Stimulated activated naive CD8-positive, alpha-beta T cell treated with anti-CD3 and anti-CD28 coated beads, Interleukin-15, Interleukin-2, amounts not matched to agents 100 ng/mL and 50 ng/mL, for 24 hours (primary cell): ENCODE results near the gene DCDC2C.

Source experiments
- H3K27ac Mint-ChIP-seq: one replicate; pipeline ENCODE4 v1.8.0; 2021; ENCODE audit warnings: mild to moderate bottlenecking, mixed read lengths
- H3K27me3 Mint-ChIP-seq: one replicate; pipeline ENCODE4 v1.8.0; 2021; ENCODE audit warnings: mixed read lengths
- H3K36me3 Mint-ChIP-seq: one replicate; pipeline ENCODE4 v1.8.0; 2021; ENCODE audit warnings: low read depth, mixed read lengths
- H3K4me1 Mint-ChIP-seq: one replicate; pipeline ENCODE4 v1.8.0; 2021; ENCODE audit warnings: low read depth, mixed read lengths
- H3K4me3 Mint-ChIP-seq: one replicate; pipeline ENCODE4 v1.8.0; 2021; ENCODE audit warnings: mild to moderate bottlenecking, mixed read lengths
- H3K9me3 Mint-ChIP-seq: one replicate; pipeline ENCODE4 v1.8.0; 2021; ENCODE audit warnings: mixed read lengths

The DCDC2C gene

DNA sequence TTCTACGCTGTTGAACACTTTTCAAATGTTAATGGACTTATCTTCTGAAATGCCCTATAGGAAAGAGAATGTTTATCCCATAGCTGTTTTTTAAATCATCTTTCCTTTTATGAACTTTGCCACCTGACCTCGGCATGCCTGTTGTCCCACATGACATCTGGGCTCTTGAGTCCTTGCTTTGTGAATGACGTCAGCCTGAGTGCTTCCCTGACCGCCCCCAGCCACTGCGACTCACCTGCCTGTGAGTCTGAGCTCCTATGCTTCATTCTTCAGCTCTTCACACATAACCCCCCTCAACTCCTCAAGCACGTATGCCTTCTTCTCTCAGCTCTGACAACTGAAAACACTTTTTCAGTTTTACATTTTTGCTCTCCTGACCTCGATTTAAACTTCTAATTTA is 166.8 kb downstream of the DCDC2C start:
- Mint-ChIP-seq H3K4me1 (no peaks in the 10 kb centered on the region), H3K9me3 (no peaks in the 10 kb centered on the region), H3K27me3 (peaks cover 3% of the 10 kb centered on the region), H3K36me3 (no peaks in the 10 kb centered on the region), H3K27ac (no peak overlapping the region), H3K4me3 (no peak overlapping the region)

DNA sequence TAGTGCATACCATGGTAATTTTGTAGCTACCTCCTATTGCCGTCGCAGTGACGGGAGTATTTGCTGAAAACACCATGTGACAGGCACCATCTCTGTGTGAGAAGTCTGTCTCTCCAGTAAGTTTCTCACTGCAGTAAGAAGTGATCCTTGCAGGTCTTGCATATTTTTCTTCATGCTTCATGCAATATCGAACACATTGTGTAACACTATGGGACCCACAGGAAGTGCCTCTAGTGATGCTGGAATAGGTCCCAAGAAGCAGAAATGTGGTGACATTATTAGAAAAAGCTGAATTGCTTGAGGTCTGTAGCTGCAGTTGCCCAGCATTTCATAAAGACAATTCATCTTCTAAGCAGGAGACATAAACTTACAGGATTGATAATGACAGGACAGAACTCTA is 167.6 kb downstream of the DCDC2C start:
- H3K9me3 Mint-ChIP-seq: no peaks in the 10 kb centered on the region
- peaks cover 3% of the 10 kb centered on the region for H3K27me3 Mint-ChIP-seq
- H3K4me3 Mint-ChIP-seq: no peak overlapping the region
- no peaks in the 10 kb centered on the region for H3K4me1 Mint-ChIP-seq
- H3K27ac Mint-ChIP-seq: no peak overlapping the region
- no peaks in the 10 kb centered on the region for H3K36me3 Mint-ChIP-seq

DNA sequence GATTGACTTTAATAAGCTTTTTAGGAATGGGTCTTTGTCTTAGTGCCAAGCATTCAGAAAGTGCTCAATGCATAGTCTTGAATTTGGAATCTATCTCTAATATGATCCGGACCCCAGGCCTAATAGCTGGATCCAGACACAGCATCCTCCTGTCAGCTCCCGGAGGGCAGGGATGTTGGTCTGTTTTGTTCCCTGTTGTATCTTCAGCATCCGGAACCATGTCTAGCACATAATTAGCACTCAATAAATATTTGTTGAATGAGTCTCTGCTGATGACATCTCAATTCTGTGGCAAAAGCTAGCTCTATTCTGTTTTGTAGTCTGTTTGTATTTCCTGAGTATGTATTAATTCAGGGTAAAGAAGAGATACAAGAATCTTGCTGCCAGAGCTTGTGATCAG is 169.1 kb downstream of the DCDC2C start:
- H3K27me3 Mint-ChIP-seq: peaks cover 3% of the 10 kb centered on the region
- no peaks in the 10 kb centered on the region for H3K9me3 Mint-ChIP-seq
- H3K4me1 Mint-ChIP-seq: no peaks in the 10 kb centered on the region
- no peak overlapping the region for H3K27ac Mint-ChIP-seq
- H3K36me3 Mint-ChIP-seq: no peaks in the 10 kb centered on the region
- no peak overlapping the region for H3K4me3 Mint-ChIP-seq

DNA sequence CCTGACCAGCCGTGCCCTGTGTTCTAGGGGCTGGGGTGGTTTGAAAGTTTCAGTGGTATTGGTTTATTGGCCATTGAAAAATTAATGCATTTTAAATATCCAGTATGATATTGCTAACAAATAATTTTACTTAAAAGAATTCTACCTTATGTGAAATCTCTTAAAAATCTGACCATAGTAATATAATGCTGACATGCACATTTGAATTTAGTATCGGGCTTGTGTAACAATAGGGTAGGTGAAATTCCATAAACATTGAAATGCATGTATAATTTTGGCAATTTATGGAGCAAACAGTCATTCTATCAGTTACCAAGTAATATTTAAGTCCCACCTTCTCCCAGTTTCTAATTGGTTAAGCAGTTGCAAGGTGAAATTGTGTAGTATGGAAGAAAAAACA is 170.5 kb downstream of the DCDC2C start:
- no peaks in the 10 kb centered on the region for H3K9me3 Mint-ChIP-seq
- H3K27ac Mint-ChIP-seq: no peak overlapping the region
- H3K27me3 Mint-ChIP-seq: peaks cover 3% of the 10 kb centered on the region
- H3K36me3 Mint-ChIP-seq: no peaks in the 10 kb centered on the region
- H3K4me3 Mint-ChIP-seq: no peak overlapping the region
- no peaks in the 10 kb centered on the region for H3K4me1 Mint-ChIP-seq

DNA sequence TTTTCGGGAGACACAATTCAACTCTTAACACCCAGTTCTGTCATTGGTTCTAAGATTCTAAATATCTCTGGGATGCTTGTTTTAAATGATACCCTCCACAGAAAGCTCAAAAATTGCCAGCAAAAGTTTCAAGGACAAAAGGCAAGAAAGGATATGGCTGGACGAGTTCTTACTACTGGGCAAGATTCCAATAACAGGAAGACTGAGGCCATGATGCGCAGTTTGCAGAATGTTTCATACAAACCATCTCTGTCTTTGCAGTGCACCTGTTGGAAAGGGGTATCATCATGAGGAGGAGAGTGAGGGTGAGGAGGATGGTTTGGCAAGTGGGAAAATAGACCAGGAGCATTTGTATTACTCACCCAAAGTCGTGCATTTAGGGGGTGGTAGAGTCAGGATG is 172.8 kb downstream of the DCDC2C start:
- Mint-ChIP-seq H3K9me3 (no peaks in the 10 kb centered on the region), H3K27me3 (peaks cover 3% of the 10 kb centered on the region), H3K36me3 (no peaks in the 10 kb centered on the region)

DNA sequence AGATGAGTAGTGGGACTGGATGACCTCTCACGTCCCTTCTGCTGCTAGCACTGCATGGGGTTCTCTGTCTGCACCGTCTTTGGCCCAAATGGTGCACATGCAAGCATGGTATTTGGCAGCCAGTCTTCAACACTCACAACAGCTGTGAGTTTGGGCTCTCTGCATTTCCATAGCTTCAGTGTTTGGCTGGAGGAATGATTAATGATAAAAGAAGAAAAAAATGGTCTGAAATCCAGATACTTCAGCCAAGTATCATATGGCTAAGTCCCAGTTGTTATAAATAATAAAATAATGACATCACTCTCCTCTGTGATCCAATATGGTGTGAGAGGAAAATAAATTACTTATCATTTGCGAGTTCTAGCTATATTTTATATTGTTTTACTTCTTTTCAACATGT is 173.3 kb downstream of the DCDC2C start:
- Mint-ChIP-seq H3K9me3 (no peaks in the 10 kb centered on the region), H3K27me3 (peaks cover 3% of the 10 kb centered on the region), H3K27ac (no peak overlapping the region), H3K4me3 (no peak overlapping the region), H3K36me3 (no peaks in the 10 kb centered on the region), H3K4me1 (no peaks in the 10 kb centered on the region)

More for the DNA sequence above, 172.8 kb downstream of the DCDC2C start:
- Mint-ChIP-seq H3K4me3 (no peak overlapping the region), H3K27ac (no peak overlapping the region), H3K4me1 (no peaks in the 10 kb centered on the region)

DNA sequence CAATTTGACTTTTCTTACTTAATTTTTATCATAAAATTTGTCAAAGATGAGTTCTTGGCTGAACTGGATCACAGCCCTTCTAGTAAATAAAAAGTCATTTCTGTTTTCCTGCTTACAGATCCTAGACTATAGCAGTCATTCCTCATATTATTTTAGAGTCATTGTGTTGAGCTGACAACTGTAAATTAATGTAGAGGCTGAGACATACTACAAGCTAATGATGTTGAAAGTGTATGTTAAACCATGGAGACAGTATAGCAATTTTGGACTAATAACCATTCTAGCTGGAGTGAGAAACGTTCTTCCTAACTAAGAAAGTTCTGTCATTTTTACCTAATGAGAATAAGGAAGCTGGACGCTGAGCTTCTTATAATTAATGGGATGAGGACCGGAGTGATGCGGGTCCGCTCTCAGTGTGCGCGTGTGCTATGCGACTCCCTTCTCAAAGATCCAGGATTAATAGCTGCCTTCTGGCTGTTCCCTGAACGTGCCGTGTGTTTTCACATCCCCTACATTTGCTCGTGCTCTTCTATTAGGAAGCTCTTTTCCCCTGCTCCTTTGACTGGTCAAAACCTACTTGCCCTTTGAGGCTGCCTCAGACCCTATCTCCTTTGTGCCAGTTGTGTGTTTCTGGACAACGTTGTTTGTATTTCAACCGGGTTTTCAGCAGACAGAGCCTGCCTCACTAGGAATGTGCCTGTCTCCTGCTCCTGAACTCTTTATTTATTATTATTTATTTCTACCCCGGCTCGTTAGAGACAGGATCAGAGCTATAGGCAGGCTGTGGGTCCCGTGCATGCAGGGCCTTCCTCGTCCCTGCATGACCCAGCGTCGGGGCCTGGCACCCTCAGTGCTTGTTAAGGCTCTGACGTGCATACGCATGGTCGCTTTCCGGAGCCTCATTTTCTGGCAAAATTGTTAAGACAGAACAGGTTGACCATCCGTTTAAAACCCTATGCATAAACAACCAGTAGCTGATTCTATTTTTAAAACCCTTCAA is 182.6 kb downstream of the DCDC2C start:
- H3K4me1 Mint-ChIP-seq: no peaks in the 10 kb centered on the region
- H3K36me3 Mint-ChIP-seq: no peaks in the 10 kb centered on the region
- no peaks in the 10 kb centered on the region for H3K9me3 Mint-ChIP-seq
- no peaks in the 10 kb centered on the region for H3K27me3 Mint-ChIP-seq
- H3K4me3 Mint-ChIP-seq: no peak overlapping the region
- no peak overlapping the region for H3K27ac Mint-ChIP-seq

DNA sequence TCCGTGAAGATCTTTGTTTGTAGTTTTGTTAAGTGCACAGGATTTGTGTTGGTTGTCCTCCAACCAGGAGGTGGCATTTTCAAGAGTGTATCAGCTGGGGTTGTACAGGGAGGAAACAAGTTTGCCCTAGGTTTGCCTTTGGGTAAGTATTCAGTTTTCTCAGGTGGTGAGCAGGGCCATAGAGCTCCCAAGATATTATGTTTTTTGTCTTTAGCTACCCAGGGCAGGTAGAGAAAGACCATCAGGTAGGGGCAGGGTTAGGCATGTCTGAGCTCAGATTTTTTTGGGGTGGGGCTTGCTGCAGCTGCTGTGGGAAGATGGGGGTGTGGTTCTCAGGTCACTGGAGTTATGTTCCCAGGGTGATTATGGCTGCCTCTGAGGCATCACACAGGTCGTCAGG is 191.6 kb downstream of the DCDC2C start:
- Mint-ChIP-seq H3K4me1 (no peaks in the 10 kb centered on the region), H3K36me3 (no peaks in the 10 kb centered on the region), H3K4me3 (no peak overlapping the region), H3K27ac (no peak overlapping the region), H3K27me3 (no peaks in the 10 kb centered on the region), H3K9me3 (no peaks in the 10 kb centered on the region)
